Lung (tissue), 12 donors: Measurements from ENCODE around the gene DHODH. TPM values are rescaled to one million over a fixed set of nuclear protein-coding genes. Genes with fewer than 3 reads are reported as not detected.
A peak's percentile ranks its signal among the peaks of the same experiment; 100 is the strongest.
"Not testable (repeated sequence)": the region's sequence is repeated elsewhere in the genome, so short reads cannot be mapped to it uniquely, and the experiment has no call there.

Experiments
- ATAC-seq: fragments of 200-7000 bp; cut with Tn5 transposase; one replicate; pipeline ENCODE4 v1.9.1; 2020; ENCODE audit warnings: moderate number of reproducible peaks; ENCODE audit not compliant: insufficient read depth, low FRiP score
- DNase-seq, 3 donors: peaks; one replicate each; pipeline ENCODE4 v3.0.0-alpha.2; 2013 to 2017
- H3K27ac ChIP-seq, 2 donors: one replicate each; pipeline ENCODE4 v1.5.1; 2013; ENCODE audit warnings: mild to moderate bottlenecking in 2 of 2, moderate library complexity in 2 of 2, control low read depth in 1 of 2, inconsistent platforms in 1 of 2, low read depth in 1 of 2, low read length in 1 of 2
- H3K27me3 ChIP-seq, 3 donors: one replicate each; pipeline ENCODE4 v1.5.1; 2013; ENCODE audit warnings: low read length in 2 of 3; ENCODE audit not compliant: control insufficient read depth in 3 of 3, insufficient read depth in 3 of 3
- H3K36me3 ChIP-seq, 4 donors: one replicate each; pipeline ENCODE4 v1.5.1; 2013; ENCODE audit warnings: low read length in 4 of 4, mild to moderate bottlenecking in 1 of 4, moderate library complexity in 1 of 4; ENCODE audit not compliant: control insufficient read depth in 4 of 4, insufficient read depth in 4 of 4
- H3K4me1 ChIP-seq, 5 donors: one replicate each; pipeline ENCODE4 v1.5.1; 2013; ENCODE audit warnings: low read length in 5 of 5, mild to moderate bottlenecking in 2 of 5, moderate library complexity in 1 of 5; ENCODE audit not compliant: control insufficient read depth in 5 of 5, insufficient read depth in 5 of 5
- H3K4me3 ChIP-seq: one replicate; pipeline ENCODE4 v1.5.1; 2013; ENCODE audit warnings: mild to moderate bottlenecking, control low read depth, moderate library complexity
- H3K9ac ChIP-seq, 2 donors: one replicate each; pipeline ENCODE4 v1.5.1; 2013; ENCODE audit warnings: low read length in 2 of 2, control low read depth in 1 of 2; ENCODE audit not compliant: insufficient read depth in 1 of 2
- H3K9me3 ChIP-seq, 4 donors: one replicate each; pipeline ENCODE4 v1.5.1; 2013; ENCODE audit warnings: low read length in 3 of 4, mild to moderate bottlenecking in 1 of 4, moderate library complexity in 1 of 4; ENCODE audit not compliant: control insufficient read depth in 4 of 4, insufficient read depth in 3 of 4
- WGBS, 2 donors: extraction: QIAGEN DNeasy Blood & Tissue Kit; methylation state at CpG; one replicate each; pipeline ENCODE4 v1.1.7; 2013; 5-methylcytosine and 5-hydroxymethylcytosine counted together
- polyA plus RNA-seq, 2 donors: library from polyadenylated mRNA; stranded (reverse); fragments of 200-250 nt; gene quantifications; one replicate each; pipeline ENCODE4 v1.2.1, GENCODE V29; 2013
- total RNA-seq, 2 donors: library from RNA; depleted of rRNA in 1 of 2; stranded (reverse); fragments of >200 nt in 1 of 2; gene quantifications; one replicate each; pipeline ENCODE4 v1.2.1, GENCODE V29; 2014 to 2021
- TF ChIP-seq, protein P1 (sequence below): IDR thresholded peaks from 2 replicates; pipeline ENCODE4 v1.5.1; 2012; ENCODE audit warnings: mild to moderate bottlenecking; ENCODE audit errors: control extremely low read depth, extremely low read depth
- donor health status: control.
- donor health status: control.
- donor health status: Bipolar disorder and iron deficiency.
- donor health status: healthy.
- donor health status: DM: yes; HTN: yes; CAD: no.

DHODH gene
- total and polyA plus RNA-seq, 4 donors: 8.4 to 14.0 (median 10.1) TPM

DNA sequence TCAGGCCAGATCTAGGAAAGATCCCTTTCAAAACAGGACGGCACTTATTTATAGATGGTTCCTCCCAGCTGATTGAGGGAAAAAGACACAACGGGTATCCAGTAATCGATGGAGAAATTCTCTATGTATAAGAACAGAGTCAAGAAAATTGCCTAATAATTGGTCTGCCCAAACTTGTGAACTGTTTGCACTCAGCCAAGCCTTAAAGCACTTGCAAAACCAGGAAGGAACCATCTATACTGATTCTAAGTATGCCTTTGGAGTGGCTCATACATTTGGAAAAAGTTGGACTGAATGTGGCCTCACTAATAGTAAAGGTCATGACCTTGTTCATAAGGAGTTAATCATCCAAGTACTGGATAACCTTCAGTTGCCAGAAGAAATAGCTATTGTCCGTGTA, 60.4 kb downstream of the DHODH start:
- no peaks in the 10 kb centered on the region for H3K27me3 ChIP-seq
- no peaks in the 10 kb centered on the region for H3K9me3 ChIP-seq
- 30 to 54% methylated on average over 4 of the region's 4 CpGs for whole genome bisulfite sequencing, 2 donors
- no peak overlapping the region for H3K9ac ChIP-seq
- TF ChIP-seq, protein P1, sequence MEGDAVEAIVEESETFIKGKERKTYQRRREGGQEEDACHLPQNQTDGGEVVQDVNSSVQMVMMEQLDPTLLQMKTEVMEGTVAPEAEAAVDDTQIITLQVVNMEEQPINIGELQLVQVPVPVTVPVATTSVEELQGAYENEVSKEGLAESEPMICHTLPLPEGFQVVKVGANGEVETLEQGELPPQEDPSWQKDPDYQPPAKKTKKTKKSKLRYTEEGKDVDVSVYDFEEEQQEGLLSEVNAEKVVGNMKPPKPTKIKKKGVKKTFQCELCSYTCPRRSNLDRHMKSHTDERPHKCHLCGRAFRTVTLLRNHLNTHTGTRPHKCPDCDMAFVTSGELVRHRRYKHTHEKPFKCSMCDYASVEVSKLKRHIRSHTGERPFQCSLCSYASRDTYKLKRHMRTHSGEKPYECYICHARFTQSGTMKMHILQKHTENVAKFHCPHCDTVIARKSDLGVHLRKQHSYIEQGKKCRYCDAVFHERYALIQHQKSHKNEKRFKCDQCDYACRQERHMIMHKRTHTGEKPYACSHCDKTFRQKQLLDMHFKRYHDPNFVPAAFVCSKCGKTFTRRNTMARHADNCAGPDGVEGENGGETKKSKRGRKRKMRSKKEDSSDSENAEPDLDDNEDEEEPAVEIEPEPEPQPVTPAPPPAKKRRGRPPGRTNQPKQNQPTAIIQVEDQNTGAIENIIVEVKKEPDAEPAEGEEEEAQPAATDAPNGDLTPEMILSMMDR: no peak
- ATAC-seq (no peak), DNase-seq (no peak)
- peaks cover 0 to 2% (median 0%) of the 10 kb centered on the region in 5 donors for H3K4me1 ChIP-seq
- no peak overlapping the region for H3K27ac ChIP-seq
- no peaks in the 10 kb centered on the region for H3K36me3 ChIP-seq
- no peak overlapping the region for H3K4me3 ChIP-seq

DNA sequence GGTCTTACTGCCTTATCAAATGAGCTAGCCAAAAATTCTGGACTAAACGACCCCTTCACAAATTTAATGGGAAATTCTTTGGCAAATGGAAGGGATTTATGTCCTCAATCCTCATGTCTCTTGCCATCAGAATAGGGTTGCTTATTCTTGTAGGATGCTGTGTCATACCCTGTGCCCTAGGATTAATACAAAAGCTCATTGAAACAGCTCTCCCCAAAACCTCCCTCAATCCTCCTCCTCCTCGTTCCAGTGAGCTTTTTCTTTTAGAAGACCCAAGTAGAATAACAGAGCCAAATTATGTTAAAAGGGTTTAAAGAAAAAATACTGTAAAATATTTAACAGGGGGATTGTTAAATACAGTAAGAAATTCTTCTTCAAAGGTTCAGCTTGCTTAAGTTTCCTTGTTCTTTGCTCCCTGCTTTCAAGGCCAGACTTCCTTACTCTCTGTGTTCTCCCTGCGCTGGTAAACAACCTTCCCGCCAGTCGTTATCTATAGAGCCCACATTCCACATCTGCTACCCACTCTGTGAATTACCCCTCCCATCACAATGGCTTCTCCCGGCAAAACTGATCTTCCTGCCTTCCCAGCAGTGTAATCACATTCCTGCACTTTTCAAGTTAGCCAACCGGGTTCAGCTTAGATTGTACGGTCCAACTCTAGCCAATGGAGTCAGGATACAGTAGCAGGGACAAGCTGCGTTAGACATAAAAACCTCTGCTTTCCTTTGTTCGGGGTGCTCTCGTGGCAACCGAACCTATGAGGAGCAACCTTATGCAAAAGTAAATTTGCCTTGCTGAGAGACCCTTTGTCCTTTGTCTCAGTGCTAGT, 64.2 kb downstream of the DHODH start:
- Histone ChIP-seq H3K27me3 (no peaks in the 10 kb centered on the region), H3K9ac (peak overlapping the region in 1 of 2 donors; percentile 58), H3K36me3 (peaks cover 0 to under 1% (median 0%) of the 10 kb centered on the region in 4 donors), H3K4me1 (peaks cover 0 to 2% (median 0%) of the 10 kb centered on the region in 5 donors), H3K9me3 (no peaks in the 10 kb centered on the region), H3K4me3 (no peak overlapping the region), H3K27ac (peak overlapping the region; percentile 1 to 88)
- peak; percentile 38 for ATAC-seq
- WGBS, 2 donors: 53 to 71% methylated on average over 12 of the region's 12 CpGs
- peak; percentile 39 to 58 (median 55) for DNase-seq
- TF ChIP-seq, protein P1: no peak

DNA sequence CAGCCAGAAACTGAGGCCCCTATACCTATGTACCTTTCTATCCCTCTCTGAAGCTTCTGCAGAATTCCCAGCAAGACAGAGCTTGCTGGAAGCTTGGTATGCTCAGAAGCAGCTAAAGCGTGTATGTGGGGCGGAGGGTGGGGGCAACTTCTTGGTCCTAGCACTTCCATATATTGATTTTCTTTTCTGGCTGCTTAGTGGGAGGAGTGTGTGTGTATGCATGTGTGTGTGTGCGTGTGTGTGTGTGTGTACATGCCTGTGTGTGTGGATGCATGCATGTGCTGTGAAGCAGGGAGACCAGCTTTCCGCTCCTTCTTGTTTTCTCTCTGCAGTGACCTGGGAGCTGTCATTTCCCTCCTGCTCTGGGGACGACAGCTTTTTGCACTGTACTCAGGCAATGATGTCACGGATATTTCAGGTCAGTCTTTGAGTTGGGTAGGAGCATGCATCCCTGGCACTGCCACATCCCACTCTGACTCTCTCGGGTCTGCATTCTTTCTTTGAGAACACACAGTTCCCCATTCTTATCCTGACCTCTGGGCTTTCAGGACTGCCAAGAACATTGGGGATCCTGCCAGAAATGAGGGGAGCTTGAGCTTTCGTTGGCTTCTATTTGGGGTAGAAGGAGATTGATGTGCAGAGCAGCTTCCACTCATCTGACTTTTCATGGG, 65.2 kb downstream of the DHODH start:
- Histone ChIP-seq H3K27me3 (no peaks in the 10 kb centered on the region), H3K9ac (no peak overlapping the region), H3K36me3 (peaks cover 0 to 4% (median 2%) of the 10 kb centered on the region in 4 donors), H3K27ac (peak overlapping the region in 1 of 2 donors; percentile 88), H3K9me3 (no peaks in the 10 kb centered on the region), H3K4me1 (peaks cover 0 to 2% (median 0%) of the 10 kb centered on the region in 5 donors), H3K4me3 (no peak overlapping the region)
- DNase-seq: peak in 2 of 3 donors; percentile 30 to 36
- ATAC-seq: no peak
- 77 to 91% methylated on average over 8 of the region's 8 CpGs for WGBS, 2 donors
- TF ChIP-seq, protein P1: no peak

DNA sequence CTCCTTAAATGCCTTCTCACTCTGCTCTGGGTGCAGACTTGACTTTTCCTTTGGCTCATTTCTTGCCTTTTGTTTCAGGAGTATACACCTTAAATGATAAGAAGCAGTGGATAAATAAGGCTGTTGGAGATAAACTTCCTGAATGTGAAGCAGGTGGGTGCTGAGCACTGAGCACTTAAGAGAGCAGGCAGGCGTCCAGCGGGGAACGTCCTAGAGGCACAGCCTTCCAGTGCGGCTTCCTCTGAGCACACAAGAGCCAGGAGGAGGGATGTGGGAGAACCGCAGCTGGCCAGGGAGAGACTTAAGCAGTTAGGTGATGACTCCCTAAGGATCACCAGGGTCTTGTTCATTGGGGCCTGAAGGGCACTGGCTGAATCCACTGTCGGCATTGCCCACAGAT, 66.5 kb downstream of the DHODH start:
- H3K9ac ChIP-seq, H3K4me3 ChIP-seq, H3K9me3 ChIP-seq, ATAC-seq, H3K27me3 ChIP-seq, H3K4me1 ChIP-seq, DNase-seq, H3K36me3 ChIP-seq: not testable (repeated sequence)
- H3K27ac ChIP-seq: peak overlapping the region in 1 of 2 donors; percentile 62
- 65 to 95% methylated on average over 2 of the region's 6 CpGs for WGBS, 2 donors
